ACHN (cell line): Measurements from ENCODE around the gene ICE1.
A peak's percentile ranks its signal among the peaks of the same experiment; 100 is the strongest.
"Not testable (repeated sequence)": the region's sequence is repeated elsewhere in the genome, so short reads cannot be mapped to it uniquely, and the experiment has no call there.

Experiments used
- DNase-seq: peaks from one replicate; pipeline ENCODE4 v3.0.0-alpha.2; 2015
- in situ Hi-C: cut with HindIII; loops from 2 replicates; pipeline ENCODE4 v1.10.0; 2017; ENCODE audit warnings: low sequenced_read_pairs, low pct_ligation_motif_present, low pct_unique_long_range_greater_than_20kb

The ICE1 gene

GRCh38 chr5:5481206-5481605 lies 58.7 kb downstream of the ICE1 start:
- no peak for DNase-seq
- in situ Hi-C loops = no loop called here

GRCh38 chr5:5481633-5482032 lies 59.2 kb downstream of the ICE1 start:
- no peak for DNase-seq
- in situ Hi-C loops = no loop called here

GRCh38 chr5:5483350-5483749 lies 60.9 kb downstream of the ICE1 start:
- in situ Hi-C loops = no loop called here
- DNase-seq = peak; percentile 60

GRCh38 chr5:5483880-5484598 lies 61.6 kb downstream of the ICE1 start:
- DNase-seq = peak; percentile 57
- in situ Hi-C loops = no loop called here

- no peak for DNase-seq
Measured at GRCh38 chr5:5486122-5486521, 63.6 kb downstream of the ICE1 start.

GRCh38 chr5:5487585-5488360 lies 65.3 kb downstream of the ICE1 start:
- in situ Hi-C loops = no loop called here
- no peak for DNase-seq

More at GRCh38 chr5:5486122-5486521, 63.6 kb downstream of the ICE1 start:
- in situ Hi-C loops = no loop called here

- no peak for DNase-seq
- in situ Hi-C loops = no loop called here
Measured at GRCh38 chr5:5490774-5491347, 68.4 kb downstream of the ICE1 start.

GRCh38 chr5:5492087-5492933 lies 69.8 kb downstream of the ICE1 start:
- peak; percentile 55 for DNase-seq
- in situ Hi-C loops = no loop called here

GRCh38 chr5:5492934-5493271 lies 70.4 kb downstream of the ICE1 start:
- DNase-seq, in situ Hi-C loops: not testable (repeated sequence)

- in situ Hi-C loops = no loop called here
- DNase-seq = no peak
Measured at GRCh38 chr5:5494489-5495402, 72.3 kb downstream of the ICE1 start.

GRCh38 chr5:5497152-5497788 lies 74.8 kb downstream of the ICE1 start:
- peak; percentile 43 for DNase-seq
- in situ Hi-C loops = no loop called here

- no peak for DNase-seq
- in situ Hi-C loops = no loop called here
Measured at GRCh38 chr5:5499442-5499841, 77.0 kb downstream of the ICE1 start.

- DNase-seq = no peak
- in situ Hi-C loops = no loop called here
Measured at GRCh38 chr5:5504325-5504724, 81.8 kb downstream of the ICE1 start.

GRCh38 chr5:5505815-5506214 lies 83.3 kb downstream of the ICE1 start:
- in situ Hi-C loops = no loop called here
- no peak for DNase-seq

GRCh38 chr5:5508391-5508790 lies 85.9 kb downstream of the ICE1 start:
- in situ Hi-C loops = no loop called here
- no peak for DNase-seq

GRCh38 chr5:5511904-5512416 lies 89.5 kb downstream of the ICE1 start:
- in situ Hi-C loops = no loop called here

GRCh38 chr5:5512543-5512942 lies 90.1 kb downstream of the ICE1 start:
- no peak for DNase-seq
- in situ Hi-C loops = no loop called here

More at GRCh38 chr5:5511904-5512416, 89.5 kb downstream of the ICE1 start:
- no peak for DNase-seq
